Lower leg skin (tissue), 3 donors: ENCODE results near the gene SESN1.

ENCODE experiments used
- POLR2A ChIP-seq, 2 donors: fragments of 450-650 bp; IDR thresholded peaks; one replicate each; pipeline ENCODE4 v1.6.1; 2016 to 2017; ENCODE audit warnings: antibody characterized with exemption in 2 of 2, mild to moderate bottlenecking in 1 of 2, moderate library complexity in 1 of 2
- TF ChIP-seq, protein P1 (sequence below), 3 donors: fragments of 450-650 bp; IDR thresholded peaks; one replicate each; pipeline ENCODE4 v1.5.1; 2016; ENCODE audit warnings: antibody characterized with exemption in 3 of 3, mild to moderate bottlenecking in 3 of 3, moderate library complexity in 2 of 3

DNA sequence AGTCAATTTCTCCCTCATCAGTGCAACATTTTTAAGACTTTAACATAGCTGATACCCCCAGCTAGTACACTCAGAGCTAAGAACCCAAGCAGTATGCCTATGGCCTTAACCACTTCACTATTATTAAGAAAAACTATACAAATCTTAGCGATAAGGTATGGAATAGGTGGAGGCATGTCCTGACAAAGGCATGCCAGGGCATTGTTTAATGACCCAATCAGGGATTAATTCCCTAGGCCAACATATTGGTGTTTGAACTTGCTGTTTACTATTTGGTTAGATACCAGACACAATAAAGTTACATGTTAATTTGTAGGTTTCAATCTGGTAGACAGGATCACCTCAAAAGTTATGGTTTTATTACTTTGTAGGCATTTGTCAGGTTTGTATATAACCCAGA, 153.4 kb downstream of the SESN1 start:
- TF ChIP-seq POLR2A (IDR thresholded peaks at IDR 0.05), result no peak
- TF ChIP-seq, protein P1, sequence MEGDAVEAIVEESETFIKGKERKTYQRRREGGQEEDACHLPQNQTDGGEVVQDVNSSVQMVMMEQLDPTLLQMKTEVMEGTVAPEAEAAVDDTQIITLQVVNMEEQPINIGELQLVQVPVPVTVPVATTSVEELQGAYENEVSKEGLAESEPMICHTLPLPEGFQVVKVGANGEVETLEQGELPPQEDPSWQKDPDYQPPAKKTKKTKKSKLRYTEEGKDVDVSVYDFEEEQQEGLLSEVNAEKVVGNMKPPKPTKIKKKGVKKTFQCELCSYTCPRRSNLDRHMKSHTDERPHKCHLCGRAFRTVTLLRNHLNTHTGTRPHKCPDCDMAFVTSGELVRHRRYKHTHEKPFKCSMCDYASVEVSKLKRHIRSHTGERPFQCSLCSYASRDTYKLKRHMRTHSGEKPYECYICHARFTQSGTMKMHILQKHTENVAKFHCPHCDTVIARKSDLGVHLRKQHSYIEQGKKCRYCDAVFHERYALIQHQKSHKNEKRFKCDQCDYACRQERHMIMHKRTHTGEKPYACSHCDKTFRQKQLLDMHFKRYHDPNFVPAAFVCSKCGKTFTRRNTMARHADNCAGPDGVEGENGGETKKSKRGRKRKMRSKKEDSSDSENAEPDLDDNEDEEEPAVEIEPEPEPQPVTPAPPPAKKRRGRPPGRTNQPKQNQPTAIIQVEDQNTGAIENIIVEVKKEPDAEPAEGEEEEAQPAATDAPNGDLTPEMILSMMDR (IDR thresholded peaks at IDR 0.05), result no peak
